AG10803 (cell line): ENCODE measurements around the gene COA5.

Experiments used
- DNase-seq: peaks from one replicate; pipeline ENCODE4 v3.0.0; 2010; ENCODE audit warnings: low read depth
- H3K4me3 ChIP-seq: 2 replicates; pipeline ENCODE4 v1.5.1; 2011; ENCODE audit warnings: mild to moderate bottlenecking, low read length, control low read depth
- CTCF ChIP-seq: conservative IDR thresholded peaks from 2 replicates; pipeline ENCODE4 v1.5.1; 2011; ENCODE audit warnings: mild to moderate bottlenecking, low read length, control low read depth, inconsistent platforms

The COA5 gene

GRCh38 chr2:98560256-98560771 is 48.0 kb downstream of the COA5 start:
- DNase-seq: peak; percentile 77

DNA sequence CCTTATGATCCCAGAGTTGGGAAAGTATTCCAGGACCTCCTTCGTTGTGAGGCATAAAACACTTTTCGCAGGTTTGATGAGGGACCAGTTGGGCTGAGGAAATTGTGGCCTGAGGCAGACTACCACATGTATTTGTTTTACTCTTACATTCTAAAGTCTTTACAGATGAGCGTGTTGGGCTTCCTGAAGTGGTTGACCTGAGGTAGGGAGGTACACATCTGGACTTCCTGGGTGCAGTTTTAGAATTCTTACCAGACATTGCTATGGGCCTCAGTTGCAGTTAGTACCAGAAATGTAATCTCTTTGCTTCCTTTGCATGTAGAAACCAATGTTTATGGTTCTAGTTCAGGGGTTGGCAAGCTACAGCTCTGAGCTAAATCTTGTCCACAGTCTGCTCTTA is 48.7 kb downstream of the COA5 start:
- no peak overlapping the region for H3K4me3 ChIP-seq
- no peak for TF ChIP-seq CTCF
- no peak for DNase-seq

More at GRCh38 chr2:98560256-98560771, 48.0 kb downstream of the COA5 start:
- TF ChIP-seq CTCF: no peak
- no peak overlapping the region for H3K4me3 ChIP-seq

GRCh38 chr2:98558852-98559530 is 49.3 kb downstream of the COA5 start:
- no peak overlapping the region for H3K4me3 ChIP-seq
- DNase-seq: no peak
- TF ChIP-seq CTCF: no peak

GRCh38 chr2:98556344-98557033 is 51.8 kb downstream of the COA5 start:
- no peak for TF ChIP-seq CTCF
- H3K4me3 ChIP-seq: no peak overlapping the region
- no peak for DNase-seq

DNA sequence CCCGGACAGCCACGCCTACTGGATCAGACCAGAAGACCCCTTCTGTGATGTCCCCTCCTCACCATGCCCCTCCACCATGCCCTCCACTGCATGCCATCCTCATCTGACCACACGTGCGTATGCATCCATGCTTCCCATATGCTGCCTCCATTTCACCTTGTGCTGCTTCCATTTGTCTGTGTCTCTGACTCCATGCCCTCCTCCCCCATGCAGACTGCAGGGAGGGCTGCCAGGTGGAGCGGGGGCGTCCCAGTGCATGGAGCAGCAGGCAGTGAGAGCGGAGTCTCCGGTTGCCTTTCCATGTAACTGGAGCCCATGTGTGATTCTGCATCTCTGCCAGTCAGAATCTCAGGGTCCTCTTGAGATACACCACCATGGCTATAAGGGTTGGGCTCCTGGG is 52.6 kb downstream of the COA5 start:
- no peak for DNase-seq
- TF ChIP-seq CTCF: no peak
- H3K4me3 ChIP-seq: no peak overlapping the region

GRCh38 chr2:98554116-98554861 is 54.0 kb downstream of the COA5 start:
- no peak for DNase-seq
- no peak for TF ChIP-seq CTCF
- H3K4me3 ChIP-seq: no peak overlapping the region
